HG03139 (cell line): Measurements from ENCODE around the gene HOXD9.

Experiments
- ATAC-seq: cut with Tn5 transposase; IDR thresholded peaks from one replicate; pipeline ENCODE4 v1.9.1; 2021; ENCODE audit not compliant: unreplicated experiment

Gene HOXD9

DNA sequence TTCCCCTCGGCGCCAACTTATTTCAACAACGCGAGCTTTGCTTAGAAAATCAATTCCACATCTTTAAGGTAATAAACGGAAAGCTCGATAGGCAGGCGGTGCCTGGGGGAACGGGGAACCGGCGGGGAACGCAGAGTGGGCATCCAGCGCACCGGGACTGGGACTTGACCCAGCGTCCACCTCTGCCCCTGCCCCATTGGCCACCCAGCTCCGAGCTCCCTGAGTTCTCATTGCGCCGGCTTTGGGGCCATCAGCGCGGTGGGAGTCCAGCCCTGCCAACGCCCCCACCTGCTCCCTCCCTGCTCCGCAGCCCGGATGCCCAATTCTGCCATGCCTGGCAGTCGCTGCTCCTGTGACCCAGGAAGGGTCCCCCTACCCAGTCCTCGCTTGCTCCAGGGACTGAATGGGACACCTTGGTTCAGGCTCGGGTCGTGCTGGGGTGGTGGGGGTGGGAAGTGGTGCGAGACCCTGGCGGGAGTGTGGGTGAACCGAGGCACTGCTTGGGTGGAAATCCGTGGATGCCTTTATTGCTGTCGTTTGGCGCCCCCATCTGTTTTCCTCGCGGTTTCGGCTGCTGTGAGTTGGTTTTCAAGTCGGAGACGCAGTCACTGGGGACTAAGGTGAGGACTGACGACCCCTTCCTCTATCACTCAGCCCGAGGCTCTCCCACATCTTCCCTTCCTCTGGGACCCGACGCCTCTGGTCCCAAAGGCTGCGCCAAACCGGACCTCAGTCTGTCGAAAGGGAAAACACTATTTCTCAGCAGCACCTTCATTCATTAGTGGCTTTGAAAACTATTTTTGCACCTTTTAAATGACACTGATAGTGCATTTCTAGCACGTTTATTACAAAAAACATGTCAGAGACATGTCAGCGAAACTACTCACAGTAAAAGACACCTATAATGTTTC lies 36.4 kb upstream of the HOXD9 start:
- no peak for ATAC-seq

DNA sequence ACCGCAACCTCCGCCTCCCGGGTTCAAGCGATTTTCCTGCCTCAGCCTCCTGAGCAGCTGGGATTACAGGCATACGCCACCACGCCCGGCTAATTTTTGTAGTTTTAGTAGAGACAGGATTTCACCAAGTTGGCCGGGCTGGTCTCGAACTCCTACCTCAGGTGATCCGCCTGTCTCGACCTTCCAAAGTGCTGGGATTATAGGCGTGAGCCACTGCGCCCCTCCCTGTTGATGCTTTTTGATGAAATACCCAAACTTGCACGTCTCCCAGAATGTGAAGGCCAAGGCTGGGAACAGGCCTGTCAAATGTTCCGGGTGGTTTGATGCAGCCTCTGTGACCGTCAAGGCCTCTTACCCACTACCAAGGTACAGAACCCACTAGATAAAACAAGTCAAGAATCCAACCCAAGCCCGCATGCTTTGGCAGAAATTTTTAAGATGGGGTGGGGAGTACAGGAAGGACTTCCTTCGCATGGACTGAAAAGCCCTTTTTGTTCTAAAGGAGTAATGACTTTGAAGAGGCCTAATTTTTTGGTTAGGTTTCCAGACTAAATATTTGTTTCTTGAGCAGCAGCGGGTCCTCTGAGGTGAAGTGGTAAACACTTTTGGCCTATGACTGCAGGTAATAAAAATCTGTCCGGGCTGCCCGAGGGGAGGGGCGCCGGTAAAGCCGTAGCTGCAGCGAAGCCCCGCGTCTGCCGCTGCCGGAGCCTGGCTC lies 35.0 kb upstream of the HOXD9 start:
- no peak for ATAC-seq

DNA sequence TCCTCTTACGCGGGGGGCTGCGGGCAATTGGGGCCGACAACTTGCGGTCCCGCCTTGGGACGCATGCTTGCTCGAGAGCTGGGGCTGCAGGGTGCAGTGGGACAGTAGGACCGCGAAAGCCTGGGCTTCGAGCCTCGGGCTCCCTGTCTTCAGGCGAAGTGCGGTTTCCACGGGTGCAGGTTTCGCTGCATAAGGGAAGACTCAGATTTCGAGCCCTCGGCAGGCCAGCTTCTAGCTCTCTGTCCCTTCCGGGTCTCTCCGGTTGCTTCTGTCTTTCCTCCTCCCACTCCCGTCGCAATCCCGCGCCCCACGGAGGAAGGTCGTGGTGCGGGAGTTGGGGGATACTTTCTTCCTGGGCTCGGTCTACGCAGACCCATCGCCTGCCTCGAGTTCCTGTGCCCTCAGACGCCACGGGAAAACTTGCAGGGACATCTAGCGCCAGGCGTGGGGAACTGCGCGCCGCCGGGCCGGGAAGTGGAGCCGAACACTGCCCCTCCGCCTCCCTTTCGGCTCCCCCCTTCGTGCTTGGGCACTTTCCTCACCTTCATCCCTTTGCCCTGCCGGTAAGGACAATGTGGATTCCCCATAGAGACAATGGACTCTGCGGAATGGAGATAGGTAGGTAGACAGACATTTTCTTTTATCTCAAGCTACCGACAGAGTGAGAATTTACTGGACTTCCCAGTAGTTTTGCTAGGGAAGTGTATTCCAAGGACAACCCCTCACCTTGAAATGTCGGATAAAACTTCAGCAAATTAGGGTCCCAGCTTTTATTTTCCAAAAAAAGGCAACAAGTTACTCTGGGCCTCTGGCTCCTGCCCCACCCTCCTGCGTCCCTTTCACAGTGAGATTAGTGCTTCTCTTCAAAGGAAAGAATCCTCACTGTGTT lies 34.2 kb upstream of the HOXD9 start:
- ATAC-seq: no peak

DNA sequence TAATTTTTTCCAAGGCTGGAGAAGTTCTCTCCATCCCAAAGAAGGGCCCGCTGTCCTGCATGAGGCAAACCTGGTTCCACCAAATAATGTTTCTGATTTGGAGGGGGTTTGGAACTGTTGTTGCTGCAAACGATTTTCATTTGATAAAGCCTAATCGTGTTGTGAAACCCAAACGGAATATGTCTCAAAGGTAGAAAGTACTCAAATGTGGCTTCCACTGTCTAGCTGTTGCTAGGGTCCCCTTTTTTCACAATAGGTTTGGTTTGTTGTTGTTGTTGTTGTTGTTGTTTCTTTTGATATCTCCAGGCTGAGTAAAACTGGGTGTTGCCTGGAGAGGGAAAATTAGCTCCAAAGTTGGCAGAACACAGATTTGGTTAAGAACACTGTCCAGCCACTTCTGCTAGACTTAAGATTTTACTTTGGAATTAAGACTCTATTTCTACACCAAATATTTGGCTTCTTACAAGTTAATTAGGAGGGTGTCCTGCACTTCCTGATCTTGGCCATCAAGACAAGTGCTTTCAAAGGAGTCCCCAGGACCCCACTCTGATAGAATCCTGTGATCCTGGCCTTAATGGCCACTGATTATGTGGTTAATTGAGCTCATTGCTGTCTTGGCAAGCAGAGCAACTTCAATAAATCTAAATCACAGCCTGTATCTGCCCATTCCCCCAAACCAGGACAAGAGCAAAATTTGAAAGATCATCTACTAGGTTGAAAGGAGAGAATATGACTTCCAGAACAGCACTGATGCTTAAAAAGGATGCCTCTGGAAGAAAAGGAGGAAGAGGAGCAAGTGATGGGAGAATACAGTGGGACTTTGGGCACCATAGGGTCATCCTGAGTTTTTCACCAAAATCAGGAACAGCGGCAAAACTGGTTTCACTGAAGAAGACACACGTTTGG lies 33.3 kb upstream of the HOXD9 start:
- ATAC-seq: no peak

DNA sequence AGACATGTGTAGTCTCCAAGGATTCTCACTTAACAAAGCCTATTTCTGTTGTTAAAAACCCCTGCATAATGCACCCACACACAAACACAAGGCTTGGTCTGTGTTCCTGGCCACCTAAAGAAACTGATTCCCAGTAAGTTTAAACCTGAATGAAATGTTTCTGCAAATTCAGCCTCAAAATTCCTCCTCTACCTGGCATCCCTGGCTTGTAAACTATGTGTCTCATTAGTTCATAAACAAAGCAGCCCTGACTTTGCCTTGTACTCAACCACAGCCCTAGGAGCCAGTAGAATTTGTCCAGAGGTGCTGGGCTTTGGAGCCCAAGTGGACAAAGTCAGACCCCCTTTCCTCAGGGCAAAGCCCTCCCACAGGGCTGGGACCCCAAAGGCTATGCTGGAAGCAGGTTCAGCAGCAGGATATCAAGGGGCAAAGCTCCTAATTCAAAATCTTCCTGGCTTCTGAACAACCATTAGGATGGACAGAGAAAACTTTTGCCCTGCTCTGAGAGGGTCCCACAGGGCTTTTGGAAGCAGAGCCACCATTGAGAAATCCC lies 32.6 kb upstream of the HOXD9 start:
- no peak for ATAC-seq

DNA sequence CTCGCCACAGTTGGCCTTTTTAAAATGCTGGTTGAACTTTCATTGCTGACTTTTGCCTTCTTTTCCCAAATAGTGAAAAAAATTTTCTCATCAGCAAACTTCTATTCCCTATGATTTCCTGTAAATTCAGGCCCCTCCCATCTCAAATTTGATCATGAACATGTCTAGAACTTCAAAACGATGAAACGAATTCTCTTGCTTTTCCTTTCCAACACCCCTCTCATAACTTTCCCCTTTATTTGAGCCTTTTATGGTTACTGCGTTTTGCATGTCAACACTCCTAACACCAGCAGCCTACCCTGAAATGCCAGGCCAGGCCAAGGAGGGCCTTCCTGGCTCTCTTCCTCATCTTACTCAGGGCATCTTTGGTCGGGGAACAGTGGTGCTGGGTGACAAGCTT lies 31.7 kb upstream of the HOXD9 start:
- no peak for ATAC-seq

DNA sequence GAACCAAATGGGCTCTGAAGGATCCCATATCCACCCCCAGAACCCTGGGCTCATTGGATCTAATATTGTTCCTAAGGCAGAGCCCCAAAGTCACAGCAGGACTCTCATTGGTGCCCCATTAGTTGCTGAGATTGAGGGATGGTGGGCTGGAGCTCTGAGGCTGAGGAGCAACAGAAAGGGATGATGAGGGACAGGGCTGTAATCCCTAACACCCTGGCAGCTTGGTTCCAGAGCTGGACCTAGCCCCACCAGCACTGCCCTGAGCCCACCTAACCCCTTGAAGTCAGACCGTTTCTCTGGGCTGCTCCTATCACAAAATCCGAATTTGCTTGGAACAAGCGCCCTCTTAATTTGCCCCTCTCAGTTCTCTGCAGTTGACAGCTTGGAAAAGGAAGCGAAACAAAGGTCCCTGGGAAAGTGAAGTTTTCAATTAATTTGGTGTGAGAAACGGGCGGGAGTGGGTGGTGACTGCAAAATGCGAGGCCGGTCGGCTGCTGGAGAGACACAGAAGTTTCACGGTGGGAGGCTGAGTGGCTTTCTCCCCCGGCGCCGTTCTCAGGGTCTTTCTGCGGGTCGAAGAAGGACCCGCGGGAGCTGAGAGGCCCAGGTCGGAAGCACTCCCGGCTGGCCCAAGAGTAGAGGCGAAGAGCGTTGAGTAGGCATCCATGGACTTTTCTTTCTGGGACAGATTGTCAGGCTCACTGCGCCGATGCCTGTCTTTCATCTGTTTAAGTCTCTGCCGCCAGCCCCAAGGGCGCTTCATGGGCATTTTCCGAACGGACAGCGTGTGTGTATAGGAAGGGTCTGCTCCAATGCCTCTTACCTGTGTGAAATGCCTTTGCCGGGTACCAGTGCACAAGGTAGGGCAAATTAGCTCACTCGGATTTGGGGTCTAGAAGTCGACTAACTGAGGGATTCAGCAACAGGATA lies 30.9 kb upstream of the HOXD9 start:
- ATAC-seq: no peak

DNA sequence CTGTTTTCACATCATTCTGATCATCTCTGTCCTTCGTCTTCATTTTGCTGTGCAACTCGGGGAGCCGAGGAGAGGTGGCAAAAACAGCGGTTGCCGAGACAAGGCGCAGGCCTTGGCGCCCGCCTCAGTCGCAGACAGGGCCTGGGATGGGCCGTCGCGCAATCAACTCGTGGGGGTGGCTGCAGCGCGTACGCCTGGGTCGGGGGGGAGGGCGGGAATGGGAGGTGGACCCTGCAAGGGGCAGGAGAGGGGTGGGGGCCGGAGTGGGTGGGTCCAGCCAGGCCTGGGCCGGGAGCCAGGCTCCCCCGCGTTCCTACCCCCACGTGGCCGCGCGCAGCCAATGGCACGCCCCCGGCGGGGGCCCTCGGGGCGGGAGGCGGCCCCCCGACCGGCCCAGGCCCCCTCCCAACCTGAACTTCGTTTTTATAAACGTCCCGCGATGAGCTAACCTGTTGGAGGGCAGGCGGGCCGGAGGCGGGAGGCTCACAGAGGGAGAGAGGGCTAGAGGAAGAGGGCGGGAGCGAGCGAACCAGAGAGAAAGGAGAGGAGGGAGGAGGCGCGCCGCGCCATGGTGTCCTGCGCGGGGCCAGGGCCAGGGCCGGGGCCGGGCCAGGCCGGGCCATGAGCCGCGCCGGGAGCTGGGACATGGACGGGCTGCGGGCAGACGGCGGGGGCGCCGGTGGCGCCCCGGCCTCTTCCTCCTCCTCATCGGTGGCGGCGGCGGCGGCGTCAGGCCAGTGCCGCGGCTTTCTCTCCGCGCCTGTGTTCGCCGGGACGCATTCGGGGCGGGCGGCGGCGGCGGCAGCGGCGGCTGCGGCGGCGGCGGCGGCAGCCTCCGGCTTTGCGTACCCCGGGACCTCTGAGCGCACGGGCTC lies 30.0 kb upstream of the HOXD9 start, which contains the start of gene HOXD13:
HOXD13 (plus strand) TSS at position 452 of the 875 bp plus-strand sequence; CDS start at position 622, 170 bp downstream.
- no peak for ATAC-seq

DNA sequence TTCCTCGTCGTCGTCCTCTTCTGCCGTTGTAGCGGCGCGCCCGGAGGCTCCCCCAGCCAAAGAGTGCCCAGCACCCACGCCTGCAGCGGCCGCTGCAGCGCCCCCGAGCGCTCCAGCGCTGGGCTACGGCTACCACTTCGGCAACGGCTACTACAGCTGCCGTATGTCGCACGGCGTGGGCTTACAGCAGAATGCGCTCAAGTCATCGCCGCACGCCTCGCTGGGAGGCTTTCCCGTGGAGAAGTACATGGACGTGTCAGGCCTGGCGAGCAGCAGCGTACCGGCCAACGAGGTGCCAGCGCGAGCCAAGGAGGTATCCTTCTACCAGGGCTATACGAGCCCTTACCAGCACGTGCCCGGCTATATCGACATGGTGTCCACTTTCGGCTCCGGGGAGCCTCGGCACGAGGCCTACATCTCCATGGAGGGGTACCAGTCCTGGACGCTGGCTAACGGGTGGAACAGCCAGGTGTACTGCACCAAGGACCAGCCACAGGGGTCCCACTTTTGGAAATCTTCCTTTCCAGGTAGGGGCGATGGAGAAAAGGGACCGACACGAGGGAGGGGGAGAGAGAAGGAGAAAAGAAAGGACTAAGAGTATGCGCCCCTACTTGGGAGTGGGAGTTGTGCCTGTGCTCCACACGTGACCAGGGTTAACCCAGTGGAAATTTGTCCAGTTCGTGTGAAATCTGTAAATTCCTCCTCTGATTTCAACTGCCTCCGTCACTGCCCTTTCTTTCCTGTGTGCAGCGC lies 29.2 kb upstream of the HOXD9 start:
- no peak for ATAC-seq

DNA sequence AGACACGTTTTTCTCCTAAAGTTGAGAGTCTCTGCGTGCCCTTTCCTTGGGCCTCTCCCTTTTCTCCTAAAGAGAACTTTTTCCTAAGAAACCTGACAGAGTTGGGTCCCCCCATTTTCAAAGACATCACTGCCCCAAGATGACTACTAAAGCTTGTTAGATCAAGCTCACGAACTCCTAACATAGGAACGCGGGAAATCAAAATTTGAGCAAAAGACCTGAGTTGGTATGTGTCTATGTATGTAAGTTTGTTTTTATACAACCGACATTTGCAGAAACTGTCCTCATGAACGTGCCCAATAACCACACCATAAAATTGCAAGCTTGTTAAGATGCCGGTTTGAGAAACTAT lies 28.6 kb upstream of the HOXD9 start:
- no peak for ATAC-seq

DNA sequence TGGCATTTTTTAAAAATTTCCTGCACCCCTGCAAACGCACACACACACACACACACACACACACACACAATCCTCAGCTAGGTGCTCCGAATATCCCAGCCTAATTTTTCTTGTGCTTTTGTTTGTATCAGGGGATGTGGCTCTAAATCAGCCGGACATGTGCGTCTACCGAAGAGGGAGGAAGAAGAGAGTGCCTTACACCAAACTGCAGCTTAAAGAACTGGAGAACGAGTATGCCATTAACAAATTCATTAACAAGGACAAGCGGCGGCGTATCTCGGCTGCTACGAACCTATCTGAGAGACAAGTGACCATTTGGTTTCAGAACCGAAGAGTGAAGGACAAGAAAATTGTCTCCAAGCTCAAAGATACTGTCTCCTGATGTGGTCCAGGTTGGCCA lies 28.2 kb upstream of the HOXD9 start:
- ATAC-seq: no peak

DNA sequence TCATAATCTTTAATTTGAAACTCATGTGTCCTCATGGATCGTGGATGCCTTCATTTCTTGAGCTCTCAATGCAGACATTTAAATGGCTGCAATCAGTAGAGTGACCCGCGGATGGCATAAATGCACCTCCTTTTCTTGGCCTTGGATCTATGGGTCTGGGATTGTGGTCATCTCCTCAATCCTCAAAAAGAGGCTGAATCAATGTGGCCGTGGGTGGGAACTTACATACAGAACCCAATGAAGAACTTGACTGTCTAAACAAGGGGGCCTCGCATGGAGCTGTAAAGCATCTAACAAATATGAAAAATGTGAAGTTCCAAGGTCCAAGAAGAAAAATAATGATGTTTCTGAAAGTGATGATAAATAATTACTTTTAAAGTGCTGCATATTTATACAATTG lies 27.1 kb upstream of the HOXD9 start:
- no peak for ATAC-seq

DNA sequence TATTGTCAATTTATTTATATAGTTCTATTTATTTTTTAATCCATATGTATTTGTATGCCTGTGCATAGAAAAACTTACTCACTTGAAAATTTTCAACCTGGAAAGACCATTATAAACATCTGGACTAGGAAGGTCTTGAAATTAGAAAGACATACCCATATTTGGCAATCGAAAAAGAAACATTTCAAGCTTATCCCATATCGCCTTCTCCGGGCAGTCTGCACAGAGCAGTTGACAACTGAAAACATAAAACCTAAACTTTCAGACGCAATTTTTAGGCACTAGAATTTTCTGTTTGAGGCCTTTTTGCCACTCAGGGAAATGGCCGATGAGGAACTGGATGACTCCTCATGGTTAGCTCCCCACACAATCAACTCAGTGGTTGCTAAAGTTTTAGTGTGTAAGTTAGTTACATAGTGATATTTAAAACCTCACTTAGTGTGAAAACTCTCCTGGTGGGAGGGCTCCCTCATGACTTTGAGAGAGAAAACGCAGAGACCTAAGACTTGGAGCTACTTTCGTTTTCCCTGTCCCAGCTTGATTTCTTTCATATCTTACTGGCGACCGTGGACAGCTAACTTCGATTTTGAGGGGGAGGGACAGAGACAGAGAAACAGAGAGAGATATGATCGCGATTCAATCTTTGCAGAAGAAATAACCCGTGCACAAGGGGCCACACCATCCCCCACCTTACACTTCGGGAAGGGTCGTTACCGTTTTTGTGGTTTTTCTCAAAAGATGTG lies 26.1 kb upstream of the HOXD9 start:
- ATAC-seq: no peak

DNA sequence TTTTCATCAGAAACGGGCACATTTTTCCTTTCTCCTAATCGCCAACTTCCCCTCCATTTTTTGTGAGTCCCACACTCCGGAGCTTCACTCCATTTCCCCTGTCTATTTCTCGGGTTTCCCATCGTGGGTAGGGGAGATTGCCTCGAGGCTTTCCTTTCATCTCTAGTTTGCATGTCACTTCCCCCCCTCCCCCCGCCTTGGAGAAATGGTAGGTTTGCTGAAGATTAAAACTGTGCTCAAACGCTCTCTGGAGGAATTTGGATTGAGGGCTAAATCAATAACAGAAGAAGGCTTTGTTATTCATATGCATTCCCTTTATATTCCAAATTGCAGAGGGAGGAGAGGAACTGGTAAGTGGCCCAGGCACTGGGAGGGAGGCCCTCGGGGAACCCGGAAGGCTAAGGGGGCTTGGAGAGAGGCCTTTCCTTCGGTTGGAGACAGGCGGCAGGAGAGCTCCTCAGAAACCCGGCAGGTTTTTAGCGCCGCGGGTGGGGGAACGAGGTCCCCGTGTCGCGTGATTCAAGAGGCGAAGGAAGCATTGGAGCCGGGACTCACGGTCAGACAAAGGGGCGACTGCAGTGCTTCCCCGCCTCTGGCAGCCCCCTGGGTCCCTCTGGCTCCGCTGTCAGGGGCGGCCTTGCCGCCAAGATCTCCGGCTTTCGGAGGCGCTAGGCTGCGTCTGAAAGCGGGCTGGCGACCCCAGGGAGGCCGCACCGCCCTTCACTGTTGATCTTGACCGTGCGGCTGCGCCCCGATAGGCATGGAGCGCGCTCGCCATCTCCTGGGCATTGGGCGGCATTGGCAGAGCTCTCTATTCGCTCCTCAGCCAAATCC lies 25.3 kb upstream of the HOXD9 start:
- peak; percentile 85 for ATAC-seq

DNA sequence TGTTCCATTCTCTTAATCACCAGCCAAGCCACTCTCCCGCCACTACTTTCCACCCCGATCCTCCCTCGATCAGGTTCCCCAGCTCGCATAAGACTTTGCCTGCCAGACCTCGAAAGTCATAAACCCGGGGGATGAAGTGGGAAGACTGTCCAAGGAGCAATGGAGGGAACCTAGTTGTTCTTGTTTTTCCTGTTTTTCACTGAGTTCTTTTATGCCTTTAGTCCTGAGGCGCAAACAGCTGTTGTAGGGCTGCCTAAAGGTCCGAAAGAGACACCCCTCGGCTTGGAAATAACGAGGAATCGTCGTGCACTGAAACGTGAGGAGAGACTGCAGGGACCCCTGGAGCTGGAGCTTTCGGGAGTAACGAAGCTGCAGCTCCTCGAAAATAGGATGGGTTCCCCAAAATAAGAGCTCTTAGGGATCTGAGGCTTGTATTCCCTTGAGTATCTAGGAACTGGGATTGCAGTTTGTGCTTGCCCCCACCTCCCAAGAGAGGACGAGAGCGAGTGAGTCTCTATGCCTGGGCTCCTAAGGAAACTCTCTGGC lies 24.6 kb upstream of the HOXD9 start:
- no peak for ATAC-seq
